H1 (cell line): ENCODE data around the gene ARHGEF5. TPM values are rescaled to one million over a fixed set of nuclear protein-coding genes. Genes with fewer than 3 reads are reported as not detected.
A peak's percentile ranks its signal among the peaks of the same experiment; 100 is the strongest.
"Not testable (repeated sequence)": the region's sequence is repeated elsewhere in the genome, so short reads cannot be mapped to it uniquely, and the experiment has no call there.

ENCODE experiments used
- CTCF ChIA-PET: fragments of 300-600 bp; sonication (Branson Sonifier 250); formaldehyde crosslinking; loops from one replicate; lab custom pipeline; 2021; ENCODE audit not compliant: partially characterized antibody; lab: Charles Lee
- POLR2A ChIA-PET: fragments of 300-600 bp; sonication (Branson Sonifier 250); formaldehyde crosslinking; loops from one replicate; lab custom pipeline; 2021; ENCODE audit warnings: inconsistent platforms; ENCODE audit not compliant: partially characterized antibody; lab: Charles Lee
- DNase-seq, 2 experiments: peaks; one replicate each; pipeline versions ENCODE4 v3.0.0 to v3.0.0-alpha.2; 2010 to 2022; ENCODE audit warnings: low spot score in 2 of 2, low read depth in 1 of 2, mixed read lengths in 1 of 2
- FAIRE-seq: peaks from 2 replicates; lab custom pipeline; 2011; peaks lifted over from hg19 to GRCh38; lab: Jason Lieb, UNC
- H2AFZ ChIP-seq: 2 replicates; pipeline ENCODE4 v1.8.1; 2012; ENCODE audit warnings: low read length, inconsistent platforms
- H2AK5ac ChIP-seq: 2 replicates; pipeline ENCODE4 v1.6.1; 2013; ENCODE audit warnings: low read depth, low read length
- H2BK120ac ChIP-seq: replicated peaks from 2 replicates; pipeline ENCODE3; 2013; ENCODE audit warnings: low read depth, low read length, inconsistent platforms
- H2BK12ac ChIP-seq: 2 replicates; pipeline ENCODE4 v1.6.1; 2013; ENCODE audit warnings: low read depth, low read length
- H2BK15ac ChIP-seq: 2 replicates; pipeline ENCODE4 v1.6.1; 2013; ENCODE audit warnings: low read length
- H2BK20ac ChIP-seq: 2 replicates; pipeline ENCODE4 v1.6.1; 2013; ENCODE audit warnings: low read length
- H2BK5ac ChIP-seq: 2 replicates; pipeline ENCODE4 v1.6.1; 2013; ENCODE audit warnings: low read depth, low read length
- H3K14ac ChIP-seq: 2 replicates; pipeline ENCODE4 v1.6.1; 2013; ENCODE audit warnings: inconsistent platforms; ENCODE audit not compliant: insufficient read length
- H3K18ac ChIP-seq: 2 replicates; pipeline ENCODE4 v1.6.1; 2013; ENCODE audit warnings: low read length; ENCODE audit errors: extremely low read depth
- H3K23ac ChIP-seq: 2 replicates; pipeline ENCODE4 v1.6.1; 2013; ENCODE audit warnings: inconsistent platforms; ENCODE audit not compliant: insufficient read length
- H3K23me2 ChIP-seq: 2 replicates; pipeline ENCODE4 v1.6.1; 2013; ENCODE audit warnings: low read depth, low read length
- H3K27ac ChIP-seq: 2 replicates; pipeline ENCODE4 v1.6.1; 2011; ENCODE audit warnings: low read depth, low read length, inconsistent platforms
- H3K27me3 ChIP-seq, 4 experiments: replicated peaks in 1 of 4; 1 replicate in 1 of 4; 2 replicates in 3 of 4; pipeline versions ENCODE4 v1.6.1 to v1.8.1; 2011 to 2013; ENCODE audit warnings: low read length in 3 of 4, mild to moderate bottlenecking in 3 of 4, inconsistent platforms in 2 of 4, mixed read lengths in 2 of 4, moderate library complexity in 1 of 4; ENCODE audit not compliant: control insufficient read depth in 3 of 4, insufficient read depth in 3 of 4; ENCODE audit errors: extremely low read depth in 1 of 4
- H3K36me3 ChIP-seq, 4 experiments: 2 replicates each; pipeline versions ENCODE4 v1.6.1 to v1.8.1; 2011 to 2013; ENCODE audit warnings: mild to moderate bottlenecking in 4 of 4, low read length in 3 of 4, moderate library complexity in 2 of 4, control low read depth in 1 of 4, inconsistent platforms in 1 of 4; ENCODE audit not compliant: insufficient read depth in 4 of 4, control insufficient read depth in 2 of 4
- H3K4ac ChIP-seq: replicated peaks from 2 replicates; pipeline ENCODE3; 2013; ENCODE audit warnings: low read length, low read depth, mixed read lengths, inconsistent platforms; ENCODE audit not compliant: insufficient read length
- H3K4me1 ChIP-seq, 4 experiments: replicated peaks in 1 of 4; 1 replicate in 1 of 4; 2 replicates in 3 of 4; pipeline versions ENCODE4 v1.6.1 to v1.8.1; 2011 to 2013; ENCODE audit warnings: low read length in 3 of 4, inconsistent platforms in 2 of 4, mixed read lengths in 1 of 4; ENCODE audit not compliant: insufficient read depth in 4 of 4, control insufficient read depth in 3 of 4
- H3K4me2 ChIP-seq, 2 experiments: 2 replicates each; pipeline versions ENCODE4 v1.6.1 to v1.8.1; 2011 to 2013; ENCODE audit warnings: low read depth in 2 of 2, low read length in 2 of 2, control low read depth in 1 of 2, inconsistent platforms in 1 of 2, mild to moderate bottlenecking in 1 of 2; ENCODE audit not compliant: insufficient read depth in 1 of 2
- H3K4me3 ChIP-seq, 4 experiments: fragments of 200-600, 300-600 bp in 1 of 4; sonication (generic), shearing (Covaris generic), sonication (Bioruptor Twin) in 1 of 4; 2 replicates each; pipeline versions ENCODE4 v1.5.1 to v1.8.1; 2011 to 2016; ENCODE audit warnings: low read length in 4 of 4, low read depth in 3 of 4, control low read depth in 2 of 4, inconsistent platforms in 2 of 4, mild to moderate bottlenecking in 2 of 4, mixed read lengths in 1 of 4, moderate library complexity in 1 of 4; ENCODE audit not compliant: insufficient read depth in 2 of 4; ENCODE audit errors: extremely low read depth in 1 of 4
- H3K56ac ChIP-seq: replicated peaks from 2 replicates; pipeline ENCODE3; 2013; ENCODE audit warnings: low read depth, mild to moderate bottlenecking, mixed read lengths, low read length, inconsistent platforms; ENCODE audit not compliant: insufficient read length
- H3K79me1 ChIP-seq: 2 replicates; pipeline ENCODE4 v1.6.1; 2013; ENCODE audit warnings: low read depth, low read length, control low read depth
- H3K79me2 ChIP-seq, 2 experiments: 2 replicates each; pipeline versions ENCODE4 v1.6.1 to v1.8.1; 2012 to 2013; ENCODE audit warnings: low read length in 2 of 2, mild to moderate bottlenecking in 2 of 2, inconsistent platforms in 1 of 2; ENCODE audit not compliant: insufficient read depth in 2 of 2, control insufficient read depth in 1 of 2
- H3K9ac ChIP-seq, 4 experiments: replicated peaks in 1 of 4; 1 replicate in 1 of 4; 2 replicates in 3 of 4; pipeline versions ENCODE4 v1.6.1 to v1.8.1; 2011 to 2013; ENCODE audit warnings: low read depth in 3 of 4, low read length in 3 of 4, control low read depth in 2 of 4, mild to moderate bottlenecking in 2 of 4, moderate library complexity in 2 of 4, inconsistent platforms in 1 of 4; ENCODE audit errors: extremely low read depth in 1 of 4
- H3K9me3 ChIP-seq, 2 experiments: 2 replicates each; pipeline versions ENCODE4 v1.6.1 to v1.8.1; 2012 to 2013; ENCODE audit warnings: mild to moderate bottlenecking in 2 of 2, moderate library complexity in 2 of 2, control low read depth in 1 of 2, inconsistent platforms in 1 of 2, low read depth in 1 of 2, low read length in 1 of 2, mixed read lengths in 1 of 2; ENCODE audit not compliant: insufficient read depth in 2 of 2
- H4K20me1 ChIP-seq, 2 experiments: replicated peaks in 1 of 2; 2 replicates each; pipeline versions ENCODE3 to v1.8.1; 2011 to 2013; ENCODE audit warnings: inconsistent platforms in 2 of 2, low read length in 2 of 2, mild to moderate bottlenecking in 1 of 2; ENCODE audit not compliant: insufficient read depth in 2 of 2, control insufficient read depth in 1 of 2
- H4K5ac ChIP-seq: 2 replicates; pipeline ENCODE4 v1.6.1; 2013; ENCODE audit warnings: low read length, low read depth, mixed read lengths, inconsistent platforms; ENCODE audit not compliant: insufficient read length
- H4K8ac ChIP-seq: 2 replicates; pipeline ENCODE4 v1.8.0; 2013; ENCODE audit warnings: mild to moderate bottlenecking, moderate library complexity, low read length, inconsistent platforms; ENCODE audit not compliant: insufficient read depth; ENCODE audit errors: extremely low read depth
- H4K91ac ChIP-seq: replicated peaks from 2 replicates; pipeline ENCODE3; 2013; ENCODE audit warnings: low read length, mixed read lengths, inconsistent platforms; ENCODE audit not compliant: insufficient read length
- WGBS, 2 experiments: shearing (Covaris generic) in 1 of 2; methylation state at CpG; one replicate each; pipeline versions ENCODE4 v1.1.6 to v1.1.7; 2013 to 2015; ENCODE audit warnings: low lambda C conversion rate in 2 of 2, mixed read lengths in 2 of 2, inconsistent platforms in 1 of 2, low coverage in 1 of 2, missing lambda C conversion rate in 1 of 2; ENCODE audit not compliant: insufficient replicate concordance in 2 of 2, insufficient coverage in 1 of 2, insufficient read length in 1 of 2; ENCODE audit errors: extremely low coverage in 1 of 2, missing lambda C conversion rate in 1 of 2; 5-methylcytosine and 5-hydroxymethylcytosine counted together
- polyA plus RNA-seq, 7 experiments: library from polyadenylated mRNA; depleted of rRNA in 3 of 7; stranded (reverse) in 5 of 7; unstranded in 2 of 7; fragments of >200 nt in 5 of 7; fragments of 200-250 nt in 2 of 7; gene quantifications; 1 replicate in 5 of 7; 2 replicates in 1 of 7; 4 replicates in 1 of 7; pipeline versions ENCODE4 v1.2.1 to v1.2.3, GENCODE V29; 2011 to 2013; ENCODE audit warnings: missing spikeins in 2 of 7, mixed read lengths in 2 of 7
- total RNA-seq: library from RNA; stranded (reverse); fragmentation: NEBNext Ultra II Directional; extraction: Animal tissue kit (Norgen Biotek cat#: 25700); gene quantifications from 2 replicates; pipeline ENCODE4 v1.2.1, GENCODE V29; 2021

The ARHGEF5 gene
- total and polyA plus RNA-seq, 2 of the 8 experiments (the other 6 are each of a cell fraction or from before 2014, with no cell fraction given) = 12.8 to 34.6 TPM

GRCh38 chr7:144311872-144312469, 43.2 kb upstream of the ARHGEF5 start, which contains the start of gene OR2A1:
Gene OR2A1, plus strand, starts transcription at chr7:144312419. Its CDS starts 5,706 bp downstream, at chr7:144318125.
- CTCF ChIA-PET, H3K27ac ChIP-seq, H3K27me3 ChIP-seq, H2BK120ac ChIP-seq, H3K79me2 ChIP-seq, H4K91ac ChIP-seq, H3K23ac ChIP-seq, H3K9ac ChIP-seq, H3K4me2 ChIP-seq, POLR2A ChIA-PET, H3K23me2 ChIP-seq, H4K20me1 ChIP-seq, H2AFZ ChIP-seq, H3K18ac ChIP-seq, H3K56ac ChIP-seq, H3K14ac ChIP-seq, H2AK5ac ChIP-seq, DNase-seq, H2BK15ac ChIP-seq, H3K79me1 ChIP-seq, H2BK12ac ChIP-seq, H2BK20ac ChIP-seq, H3K4me1 ChIP-seq, H3K36me3 ChIP-seq, H4K5ac ChIP-seq, H3K9me3 ChIP-seq, H3K4me3 ChIP-seq, H2BK5ac ChIP-seq, H3K4ac ChIP-seq, H4K8ac ChIP-seq: not testable (repeated sequence)
- peak; percentile 78 for FAIRE-seq
- WGBS, 2 experiments = 85% methylated on average over 2 of the region's 2 CpGs; no CpG with 5 or more reads in 1 of the 2 experiments

- H3K4me2 ChIP-seq, H3K23ac ChIP-seq, CTCF ChIA-PET, H3K4me1 ChIP-seq, H2BK12ac ChIP-seq, H3K9ac ChIP-seq, H2BK20ac ChIP-seq, H4K20me1 ChIP-seq, FAIRE-seq, H3K18ac ChIP-seq, H2BK120ac ChIP-seq, H3K27ac ChIP-seq, H3K79me2 ChIP-seq, H3K14ac ChIP-seq, H3K36me3 ChIP-seq, H4K5ac ChIP-seq, H3K4ac ChIP-seq, H3K56ac ChIP-seq, POLR2A ChIA-PET, H3K23me2 ChIP-seq, H3K79me1 ChIP-seq, H3K9me3 ChIP-seq, H2BK5ac ChIP-seq, H2AK5ac ChIP-seq, H2BK15ac ChIP-seq, H3K27me3 ChIP-seq, H4K91ac ChIP-seq, H4K8ac ChIP-seq, H3K4me3 ChIP-seq, DNase-seq, H2AFZ ChIP-seq: not testable (repeated sequence)
- no CpG with 5 or more reads among the region's 1 CpG for WGBS, 2 experiments
These were observed 37.7 kb upstream of the ARHGEF5 start for GRCh38 chr7:144317537-144317936.
